ENCODE data around the gene FCHSD1.
"Not testable (repeated sequence)": the region's sequence is repeated elsewhere in the genome, so short reads cannot be mapped to it uniquely, and the experiment has no call there.

The FCHSD1 gene

DNA sequence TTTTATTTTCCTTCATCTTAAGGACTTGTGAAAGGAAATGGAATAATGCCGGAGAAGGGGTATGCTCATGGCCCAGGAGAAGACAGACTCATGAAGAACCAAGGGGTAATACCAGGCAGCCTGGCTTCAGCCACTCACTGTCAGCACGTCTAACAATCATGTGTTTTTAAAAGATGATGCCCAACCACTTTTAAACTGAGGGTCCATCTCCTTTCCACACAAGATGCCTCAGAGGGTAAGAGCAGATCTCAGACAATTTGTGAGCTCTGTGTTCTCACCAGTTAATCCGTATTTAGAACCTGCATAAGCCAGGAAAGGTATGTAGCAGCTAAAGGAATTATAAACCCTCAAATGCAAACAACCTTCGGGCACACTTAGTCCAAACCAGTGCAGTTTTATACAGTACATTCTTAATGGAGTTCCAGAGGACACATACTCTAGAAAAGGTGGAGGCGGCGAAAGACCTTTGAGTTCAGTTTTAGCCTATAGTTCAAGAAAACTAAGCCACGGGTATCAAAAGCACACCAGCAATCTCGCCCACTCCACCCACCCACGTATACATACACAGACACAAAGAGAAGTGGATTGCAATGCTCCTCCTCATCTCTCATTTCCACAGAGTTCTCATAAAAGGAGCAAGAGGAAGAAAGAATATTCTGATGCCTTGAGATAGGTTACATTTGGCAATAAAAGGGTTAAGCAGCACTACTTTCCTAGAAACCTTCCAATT, 35.1 kb downstream of the FCHSD1 start:
- DNase-seq: no peak

DNA sequence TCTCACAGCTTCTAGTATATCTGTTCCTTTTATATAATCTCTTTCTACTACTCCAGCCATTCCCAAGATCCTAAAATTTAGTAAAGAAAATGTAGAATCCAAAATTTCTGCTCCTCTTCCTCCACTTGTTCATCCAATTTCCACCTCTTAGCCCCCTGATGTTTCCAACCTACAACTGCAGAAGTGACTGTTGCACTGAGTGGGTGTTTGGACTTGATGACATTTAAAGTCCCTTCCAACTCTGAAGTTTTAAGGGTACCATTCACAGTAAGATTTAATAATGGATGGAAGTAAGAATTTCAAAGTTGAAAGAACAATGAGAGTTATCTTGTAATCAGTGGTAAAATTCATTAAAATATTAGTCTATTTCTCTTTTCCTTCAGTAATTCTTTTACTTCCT, 37.9 kb downstream of the FCHSD1 start:
- DNase-seq: no peak

DNA sequence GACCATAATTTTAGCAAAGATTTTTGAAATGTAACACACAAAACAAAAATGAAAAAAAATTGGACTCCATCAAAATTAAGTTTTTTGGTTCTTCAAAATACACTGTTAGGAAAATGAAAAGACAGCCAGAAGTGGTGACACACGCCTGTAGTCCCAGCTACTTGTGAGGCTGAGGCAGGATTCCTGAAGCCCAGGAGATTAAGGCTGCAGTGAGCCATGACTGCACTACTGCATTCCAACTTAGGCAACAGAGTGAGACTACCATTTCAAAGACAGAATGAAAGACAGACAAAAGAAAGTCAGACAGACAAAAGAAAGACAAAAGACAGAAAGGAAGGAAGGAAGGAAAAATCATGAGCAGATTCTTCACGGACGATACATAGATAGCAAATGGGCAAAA, 39.9 kb downstream of the FCHSD1 start:
- no peak for DNase-seq

DNA sequence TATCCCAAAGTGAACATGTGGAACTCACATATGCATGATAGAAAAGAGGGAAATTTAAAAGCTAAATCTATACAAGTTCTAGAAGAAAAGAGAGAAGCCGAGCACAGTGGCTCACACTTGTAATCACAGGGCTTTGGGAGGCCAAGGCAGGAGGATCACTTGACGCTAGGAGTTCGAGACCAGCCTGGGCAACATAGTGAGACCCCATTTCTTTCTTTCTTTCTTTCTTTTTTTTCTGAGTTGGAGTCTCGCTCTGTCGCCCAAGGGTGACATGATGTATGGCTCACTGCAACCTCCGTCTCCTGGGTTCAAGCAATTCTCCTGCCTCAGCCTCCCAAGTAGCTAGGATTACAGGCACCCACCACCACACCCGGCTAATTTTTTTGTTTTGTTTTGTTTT, 41.3 kb downstream of the FCHSD1 start:
- DNase-seq: not testable (repeated sequence)

DNA sequence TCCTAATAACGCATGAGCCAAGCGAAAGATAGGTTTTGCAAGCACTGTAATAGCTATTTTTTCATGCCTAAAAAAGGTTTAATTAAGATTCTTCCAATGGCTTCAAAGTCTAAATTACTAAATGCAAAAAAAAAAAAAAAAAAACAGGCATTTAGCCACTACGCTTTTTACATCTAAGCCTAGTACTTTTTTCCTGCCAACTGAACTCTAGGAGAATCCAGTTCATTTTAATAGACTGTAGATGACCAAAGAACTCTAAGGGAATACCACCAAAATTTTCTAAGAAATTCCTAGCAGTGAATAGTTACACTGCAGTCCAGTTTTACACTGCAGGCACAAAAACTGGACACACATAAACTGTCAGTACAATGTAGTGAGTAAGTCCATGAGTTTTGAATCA, 42.2 kb downstream of the FCHSD1 start:
- DNase-seq: no peak

DNA sequence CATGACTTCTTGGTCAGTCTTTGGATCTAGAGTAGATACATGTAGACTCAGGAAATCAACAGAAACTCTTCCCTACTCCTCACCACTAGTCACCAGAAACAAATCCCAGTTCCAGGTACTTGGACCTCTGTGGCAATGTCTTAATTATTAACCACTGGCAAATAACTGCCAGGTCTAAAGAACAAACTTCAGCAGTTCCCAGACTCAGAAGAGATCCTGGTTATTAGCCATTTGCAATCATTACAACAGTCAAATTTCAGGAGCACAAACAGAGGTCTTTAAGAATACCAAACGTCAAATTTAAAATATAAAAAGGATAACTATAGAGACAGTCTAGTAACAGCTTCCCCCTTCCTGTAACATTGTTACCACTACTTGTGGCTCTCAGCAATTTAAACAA, 42.7 kb downstream of the FCHSD1 start:
- DNase-seq: no peak

DNA sequence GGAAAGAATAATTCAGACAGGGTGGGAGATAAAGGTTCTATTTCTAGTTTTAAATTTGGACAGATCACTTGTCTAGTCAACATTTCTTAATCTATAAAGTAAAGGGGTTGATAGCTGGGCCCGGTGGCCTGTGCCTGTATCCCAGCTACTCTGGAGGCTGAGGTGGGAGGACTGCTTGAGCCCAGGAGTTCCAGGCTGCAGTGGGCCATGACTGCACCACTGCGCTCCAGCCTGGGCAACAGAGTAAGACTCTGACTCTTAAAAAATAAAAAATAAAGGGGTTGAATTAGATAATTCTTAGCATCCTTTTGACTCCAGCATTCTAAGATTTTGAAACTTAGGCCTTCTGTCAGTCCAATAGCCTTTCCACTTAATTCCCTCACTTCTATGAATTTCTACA, 43.2 kb downstream of the FCHSD1 start:
- DNase-seq: no peak

DNA sequence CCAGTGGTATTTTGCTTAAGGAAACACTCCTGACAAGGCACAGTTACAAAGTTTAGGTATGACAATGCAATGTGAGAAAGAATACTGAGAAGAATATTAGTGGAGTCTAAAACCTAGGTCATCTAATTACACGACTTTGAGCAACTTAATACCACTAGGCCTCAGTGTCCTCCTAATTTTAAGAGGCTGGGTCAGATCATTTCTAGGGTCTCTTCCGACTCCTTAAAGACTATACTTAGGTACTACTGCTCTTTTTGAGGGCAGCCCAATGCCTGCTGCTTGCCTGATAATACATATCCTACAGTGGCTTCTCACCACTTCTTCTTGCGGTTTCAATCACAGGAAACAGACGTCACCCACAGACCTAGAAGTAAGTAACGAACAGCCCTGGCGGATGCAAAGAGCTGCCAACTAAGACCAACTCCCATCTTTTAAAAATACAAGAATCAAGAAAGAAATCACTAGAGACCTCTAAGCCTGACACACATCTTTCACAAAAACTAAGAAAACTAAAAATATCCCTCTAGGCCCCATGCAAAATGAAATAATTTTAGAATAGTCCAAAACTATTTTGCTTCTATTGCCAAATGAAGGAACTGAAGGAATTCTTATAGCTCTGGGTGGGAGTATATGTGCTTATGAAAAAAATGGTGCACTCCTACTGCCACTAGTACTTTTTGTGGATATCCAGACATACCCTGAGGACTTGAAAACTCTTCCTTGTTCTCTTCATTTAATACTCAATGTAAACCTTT, 45.5 kb downstream of the FCHSD1 start:
- DNase-seq: no peak

DNA sequence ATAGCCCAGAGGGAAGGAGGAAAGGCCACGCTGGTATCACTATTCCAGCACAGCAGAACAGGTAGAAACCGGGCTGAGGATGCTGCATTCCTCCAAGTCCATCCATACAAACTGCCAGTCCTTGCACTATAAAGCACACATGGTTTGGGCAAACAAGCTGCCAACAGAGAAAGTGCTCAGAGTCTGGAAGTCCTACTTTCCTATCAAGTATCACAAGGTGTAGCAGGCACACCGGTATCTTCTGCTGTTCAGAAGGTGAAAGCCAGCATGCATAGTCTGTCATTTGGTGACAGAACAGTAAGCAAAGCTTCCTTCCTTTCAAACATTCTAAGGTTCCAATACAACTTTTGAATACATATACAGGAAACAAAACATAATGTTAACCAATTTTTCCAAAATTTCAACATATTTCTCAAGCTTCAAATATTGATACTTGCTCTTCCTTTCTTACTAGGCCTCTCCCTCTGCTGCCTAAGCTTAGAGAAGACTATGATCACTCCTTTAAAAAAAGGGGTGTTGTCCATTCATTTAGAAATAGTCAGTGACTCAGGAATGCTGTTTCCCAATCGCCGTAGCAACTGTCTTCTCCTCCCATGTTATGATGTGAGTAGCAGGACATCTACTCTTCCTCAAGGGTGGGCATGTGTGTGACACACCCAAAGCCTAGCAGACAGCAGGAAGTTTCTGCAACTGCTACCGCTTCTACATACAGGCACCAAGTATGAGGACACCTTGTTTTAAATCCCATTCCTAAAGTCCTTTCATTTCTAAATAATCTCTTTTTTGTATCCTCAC, 47.1 kb downstream of the FCHSD1 start:
- no peak for DNase-seq

DNA sequence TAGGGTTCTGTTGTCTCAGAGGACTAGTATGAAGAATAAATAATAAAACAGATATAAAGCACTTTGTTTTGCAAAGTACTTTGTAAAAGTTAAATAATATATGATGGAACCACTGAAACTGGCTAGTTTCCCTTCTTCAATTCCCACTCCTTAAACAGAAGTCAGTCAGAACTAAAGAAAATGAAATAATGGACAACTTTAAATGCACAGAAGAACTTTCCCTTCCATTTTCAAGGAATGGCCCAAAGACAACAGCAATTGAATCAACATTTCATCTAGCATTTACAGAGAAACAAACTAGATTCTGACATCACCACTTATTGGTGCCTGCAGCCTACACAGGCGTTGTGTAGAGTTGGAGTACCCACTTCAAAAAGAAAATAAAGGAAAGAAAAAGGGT, 48.6 kb downstream of the FCHSD1 start:
- no peak for DNase-seq

DNA sequence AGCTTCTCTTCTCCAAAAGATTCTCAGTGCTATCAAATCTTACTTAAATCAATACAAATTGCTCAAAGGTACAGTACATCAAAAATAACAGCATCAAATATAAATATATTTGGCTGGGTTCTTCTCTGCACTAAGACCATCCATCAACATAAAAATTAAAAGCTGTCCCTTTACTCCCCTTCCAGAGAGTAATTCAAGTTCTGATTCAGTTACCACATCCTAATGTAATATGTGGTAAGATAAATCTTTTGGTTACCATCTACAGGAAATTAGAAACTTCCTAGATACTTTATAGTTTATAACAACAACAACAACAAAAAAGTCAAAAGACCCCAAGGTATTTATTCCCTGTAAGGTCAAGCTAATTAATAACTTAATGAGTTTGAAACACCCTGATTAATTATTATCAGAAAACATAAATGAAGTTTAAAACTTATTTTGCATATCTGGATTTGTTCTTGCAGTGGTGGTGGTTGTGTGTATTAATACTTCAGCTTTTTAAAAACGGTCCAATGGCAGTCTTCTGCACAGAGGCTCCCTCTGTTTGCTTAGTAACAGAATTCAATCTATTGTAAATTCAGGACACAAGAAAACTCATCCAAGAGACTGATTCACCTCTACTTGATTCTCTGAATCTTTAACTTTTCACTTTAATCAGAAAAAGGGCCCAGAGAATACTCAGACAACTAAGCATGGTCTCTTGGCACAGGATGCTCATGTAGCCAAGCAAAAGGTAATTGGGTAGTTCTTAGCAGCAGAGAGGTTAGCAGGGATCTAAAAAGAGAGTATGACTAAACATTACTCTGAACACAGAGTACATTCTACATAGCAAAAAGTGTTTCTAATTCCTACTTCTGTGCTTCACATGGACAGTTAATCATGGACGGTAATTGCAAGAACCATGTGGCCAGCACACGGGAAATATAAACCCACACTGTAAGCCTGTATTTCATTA, 52.5 kb downstream of the FCHSD1 start:
- DNase-seq: no peak

DNA sequence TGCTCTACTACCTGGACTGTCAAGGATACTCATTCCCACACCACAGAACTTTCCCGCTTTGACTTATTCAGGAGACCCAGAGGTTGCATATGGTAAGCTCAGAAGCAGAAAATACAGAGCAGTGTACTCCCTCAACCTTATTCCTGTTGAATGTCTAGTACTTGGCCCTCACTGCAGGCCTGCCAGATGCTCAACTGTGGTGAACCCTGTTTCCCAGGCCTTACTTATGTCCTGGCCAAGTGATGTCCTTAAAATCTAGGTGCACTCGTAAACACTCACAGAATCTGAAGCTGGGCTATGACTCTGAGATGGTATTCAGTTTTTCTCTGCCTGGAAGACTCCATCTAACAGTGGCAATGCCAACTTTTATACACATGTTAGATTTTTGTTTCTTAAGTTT, 53.4 kb downstream of the FCHSD1 start:
- DNase-seq: no peak

DNA sequence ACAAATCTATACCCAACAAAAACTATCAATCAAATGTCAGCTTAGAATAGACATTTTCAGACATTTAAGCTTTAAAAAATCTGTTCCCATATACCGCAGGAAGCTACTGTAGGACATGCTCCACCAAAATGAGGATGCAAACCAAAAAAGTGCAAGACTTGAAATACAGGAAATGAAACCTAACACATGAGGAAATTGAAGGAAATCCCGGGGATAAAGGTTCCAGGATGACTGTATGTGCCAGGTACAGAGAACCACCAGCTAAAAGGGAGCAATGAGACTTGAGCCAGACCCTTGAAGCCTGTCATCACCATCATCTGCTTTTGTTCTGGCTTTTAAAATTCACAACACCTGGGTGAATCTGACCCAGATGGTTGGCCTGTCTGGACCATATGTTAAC, 53.8 kb downstream of the FCHSD1 start:
- no peak for DNase-seq

DNA sequence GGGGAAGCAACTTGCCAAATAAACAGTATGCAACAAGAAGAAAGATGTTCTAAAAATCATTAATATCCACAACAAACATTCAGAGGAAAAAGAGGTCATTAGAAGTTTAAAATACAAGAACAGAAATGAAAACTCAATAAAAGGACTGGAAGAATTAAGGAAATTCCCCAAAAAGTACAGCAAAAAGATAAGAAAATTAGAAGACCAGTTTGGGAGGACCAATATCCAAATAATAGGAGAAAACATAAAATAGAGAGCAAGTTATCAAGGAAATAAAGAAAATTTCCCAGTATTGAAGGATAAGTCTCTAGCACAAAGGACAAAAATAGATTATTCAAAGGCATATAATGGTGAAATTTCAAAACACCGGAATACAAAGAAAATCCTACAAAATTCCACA, 54.4 kb downstream of the FCHSD1 start:
- no peak for DNase-seq

DNA sequence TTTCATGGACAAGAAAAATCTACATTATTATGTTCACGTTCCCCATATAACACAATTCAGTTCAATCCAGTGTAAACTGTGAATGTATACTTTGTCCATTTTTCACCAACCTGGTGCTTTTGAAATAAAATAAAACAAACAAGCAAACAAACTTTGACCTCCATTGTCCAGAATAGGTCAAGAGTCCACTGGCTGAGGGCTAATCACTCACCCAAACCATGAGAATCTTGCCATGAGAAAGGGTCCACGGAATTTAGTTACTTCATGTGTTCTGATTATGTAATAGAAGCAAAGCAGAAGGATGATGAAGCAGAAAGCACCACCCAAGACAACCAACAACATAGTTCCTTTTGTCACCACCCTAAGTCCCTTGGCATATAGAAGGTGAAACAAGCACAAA, 61.1 kb downstream of the FCHSD1 start:
- DNase-seq: no peak
